Measurements from ENCODE around the gene ADRA2B. TPM values are rescaled to one million over a fixed set of nuclear protein-coding genes. Genes with fewer than 3 reads are reported as not detected.

The ADRA2B gene
- polyA plus RNA-seq, 1 donor (not counting 4 experiments of a cell fraction or from before 2014, with no cell fraction given) = not detected

DNA sequence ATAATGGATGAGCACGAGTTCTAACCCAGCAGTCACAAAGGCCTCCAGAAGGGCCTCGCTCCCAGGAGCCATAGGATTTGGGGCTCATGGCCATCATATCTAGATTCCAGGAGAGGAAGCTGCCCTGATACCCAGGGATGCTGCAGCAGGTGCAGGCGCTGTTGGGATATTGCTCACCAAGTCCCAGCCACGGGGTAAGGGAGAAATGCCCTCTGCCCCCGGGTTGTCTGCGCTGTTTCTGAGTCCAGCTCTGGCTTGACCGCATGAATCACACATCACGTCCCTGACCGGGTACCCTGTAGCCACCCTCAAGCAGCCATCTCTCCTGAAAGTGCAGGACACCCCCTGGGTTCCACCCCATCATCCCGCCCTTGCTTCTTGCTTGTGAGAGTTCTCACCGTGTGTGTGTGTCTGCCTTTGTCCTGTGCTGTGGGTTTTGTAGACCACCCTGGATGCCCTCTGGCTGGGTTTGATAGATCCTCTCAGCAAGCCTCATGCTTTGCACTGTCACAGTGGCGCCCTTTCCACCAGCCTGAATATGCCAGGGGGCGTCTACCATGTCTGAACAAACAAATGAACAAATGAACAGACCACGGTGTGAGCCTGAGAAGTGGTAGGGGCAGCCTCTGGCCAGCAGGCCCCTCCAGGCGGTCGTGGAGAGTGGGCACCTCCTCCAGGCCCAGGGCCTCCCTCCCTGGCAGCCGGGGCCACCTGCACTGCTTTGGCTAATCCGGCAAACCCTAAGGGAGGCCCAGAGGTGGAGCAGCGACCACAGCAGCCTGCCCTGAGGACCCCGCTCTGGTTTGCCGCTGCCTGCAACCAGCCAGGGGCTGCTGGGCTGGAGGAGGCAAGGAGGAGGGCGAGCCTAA is 32.1 kb downstream of the ADRA2B start:
- no peak for TF ChIP-seq EZH2 (IDR thresholded peaks at IDR 0.05; ENCODE audit: low read length)
- no peak for TF ChIP-seq CTCF (optimal IDR thresholded peaks at IDR 0.05 in 1 of 3, IDR thresholded peaks at IDR 0.05 in 1 of 3, conservative IDR thresholded peaks at IDR 0.05 in 1 of 3; ENCODE audit: extremely low read depth in 1 of 3, insufficient read depth in 2 of 3, low read length in 3 of 3)
- H3K27me3 ChIP-seq (ENCODE audit: control insufficient read depth, extremely low read depth, insufficient read depth, low read length) = peaks cover 6% of the 10 kb centered on the region
- DNase-seq (ENCODE audit: low read depth, low spot score) (no peak), FAIRE-seq (no peak)
- no peak overlapping the region for H2AFZ ChIP-seq (ENCODE audit: control insufficient read depth, low read length)
- H3K9me3 ChIP-seq (ENCODE audit: control insufficient read depth, low read depth, low read length) = no peaks in the 10 kb centered on the region
- no peak overlapping the region for H3K4me2 ChIP-seq (ENCODE audit: control insufficient read depth, extremely low read depth, insufficient read depth, low read depth, low read length)
- H3K36me3 ChIP-seq (ENCODE audit: control insufficient read depth in 2 of 2, extremely low read depth in 1 of 2, insufficient read depth in 2 of 2, low read length in 2 of 2) = no peaks in the 10 kb centered on the region
- no peak overlapping the region for H3K4me3 ChIP-seq (ENCODE audit: control insufficient read depth in 2 of 3, extremely low read depth in 1 of 3, insufficient read depth in 2 of 3, low read depth in 1 of 3, low read length in 3 of 3)
- H3K9me1 ChIP-seq (ENCODE audit: control insufficient read depth, extremely low read depth, insufficient read depth, low read length) = no peaks in the 10 kb centered on the region
- no peaks in the 10 kb centered on the region for H3K4me1 ChIP-seq (ENCODE audit: control insufficient read depth, extremely low read depth, insufficient read depth, low read length)
- no peaks in the 10 kb centered on the region for H4K20me1 ChIP-seq (ENCODE audit: control insufficient read depth, extremely low read depth, insufficient read depth, low read length)
- H3K79me2 ChIP-seq (ENCODE audit: control insufficient read depth, insufficient read depth, low read length) = no peaks in the 10 kb centered on the region
- H3K27ac ChIP-seq (ENCODE audit: control insufficient read depth, insufficient read depth, low read length) = no peak overlapping the region
- no peak overlapping the region for H3K9ac ChIP-seq (ENCODE audit: control insufficient read depth, extremely low read depth, insufficient read depth, low read length)
- dilution Hi-C loops (cut with MboI; ENCODE audit: extremely low pct_ligation_motif_present, low sequenced_read_pairs) = no loop called here

DNA sequence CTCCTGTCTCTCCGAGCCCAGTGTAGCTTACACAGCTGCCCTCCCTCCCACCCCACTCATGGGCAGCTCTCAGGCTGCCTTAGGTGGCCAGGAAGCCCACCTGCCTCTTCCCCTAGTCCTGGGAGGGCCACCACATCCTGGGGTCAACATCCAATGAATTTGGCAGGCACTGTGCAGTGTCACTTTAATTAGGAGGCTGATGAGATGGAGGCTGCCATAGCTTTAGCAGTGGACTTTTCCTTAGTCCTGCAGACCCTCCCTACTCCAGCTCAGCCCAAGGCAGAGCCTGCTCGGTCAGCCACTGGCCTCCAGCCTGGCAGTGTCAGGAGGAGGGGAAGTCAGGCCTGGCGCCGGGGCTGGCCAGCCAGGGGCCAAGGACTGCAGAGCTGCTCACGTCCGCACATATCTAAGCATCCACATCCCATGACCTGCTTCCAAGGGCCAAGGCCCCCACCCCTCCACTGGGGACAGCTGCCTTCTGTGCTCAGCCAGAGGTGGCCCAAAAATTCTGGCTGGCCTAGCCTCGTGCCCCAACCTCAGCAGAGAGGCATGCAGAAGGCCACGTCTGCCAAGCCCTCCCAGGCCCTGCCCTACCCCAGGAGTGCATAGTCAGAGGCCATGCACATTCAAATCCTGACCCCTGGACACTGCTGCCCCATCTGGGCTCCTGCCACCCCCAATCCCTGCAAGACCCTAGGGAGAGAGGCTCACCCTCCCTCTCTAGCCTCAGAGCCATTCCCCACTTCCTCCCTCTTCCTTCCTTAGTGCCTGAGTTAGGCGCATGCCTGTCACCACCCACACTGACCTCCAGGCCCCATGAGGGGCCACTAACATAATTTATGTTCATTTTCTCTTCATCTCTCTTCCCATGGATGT is 33.1 kb downstream of the ADRA2B start:
- no peaks in the 10 kb centered on the region for H3K9me3 ChIP-seq (ENCODE audit: control insufficient read depth, low read depth, low read length)
- no peaks in the 10 kb centered on the region for H3K4me1 ChIP-seq (ENCODE audit: control insufficient read depth, extremely low read depth, insufficient read depth, low read length)
- TF ChIP-seq EZH2 (IDR thresholded peaks at IDR 0.05; ENCODE audit: low read length) = no peak
- no peak for TF ChIP-seq CTCF (optimal IDR thresholded peaks at IDR 0.05 in 1 of 3, IDR thresholded peaks at IDR 0.05 in 1 of 3, conservative IDR thresholded peaks at IDR 0.05 in 1 of 3; ENCODE audit: extremely low read depth in 1 of 3, insufficient read depth in 2 of 3, low read length in 3 of 3)
- FAIRE-seq (no peak), DNase-seq (ENCODE audit: low read depth, low spot score) (no peak)
- no peak overlapping the region for H2AFZ ChIP-seq (ENCODE audit: control insufficient read depth, low read length)
- no peak overlapping the region for H3K4me3 ChIP-seq (ENCODE audit: control insufficient read depth in 2 of 3, extremely low read depth in 1 of 3, insufficient read depth in 2 of 3, low read depth in 1 of 3, low read length in 3 of 3)
- dilution Hi-C loops (cut with MboI; ENCODE audit: extremely low pct_ligation_motif_present, low sequenced_read_pairs) = no loop called here
- H3K36me3 ChIP-seq (ENCODE audit: control insufficient read depth in 2 of 2, extremely low read depth in 1 of 2, insufficient read depth in 2 of 2, low read length in 2 of 2) = no peaks in the 10 kb centered on the region
- H3K79me2 ChIP-seq (ENCODE audit: control insufficient read depth, insufficient read depth, low read length) = no peaks in the 10 kb centered on the region
- no peak overlapping the region for H3K4me2 ChIP-seq (ENCODE audit: control insufficient read depth, extremely low read depth, insufficient read depth, low read depth, low read length)
- H3K9ac ChIP-seq (ENCODE audit: control insufficient read depth, extremely low read depth, insufficient read depth, low read length) = no peak overlapping the region
- no peak overlapping the region for H3K27ac ChIP-seq (ENCODE audit: control insufficient read depth, insufficient read depth, low read length)
- H4K20me1 ChIP-seq (ENCODE audit: control insufficient read depth, extremely low read depth, insufficient read depth, low read length) = no peaks in the 10 kb centered on the region
- H3K9me1 ChIP-seq (ENCODE audit: control insufficient read depth, extremely low read depth, insufficient read depth, low read length) = no peaks in the 10 kb centered on the region
- H3K27me3 ChIP-seq (ENCODE audit: control insufficient read depth, extremely low read depth, insufficient read depth, low read length) = peaks cover 6% of the 10 kb centered on the region
